Fibroblast of skin of left quadriceps (primary cell): ENCODE results near the gene NPVF.
A peak's percentile ranks its signal among the peaks of the same experiment; 100 is the strongest.

Source experiments
- DNase-seq, 2 experiments: peaks; one replicate each; pipeline ENCODE4 v3.0.0-alpha.2; 2013; ENCODE audit warnings: low read depth in 2 of 2

NPVF gene

DNA sequence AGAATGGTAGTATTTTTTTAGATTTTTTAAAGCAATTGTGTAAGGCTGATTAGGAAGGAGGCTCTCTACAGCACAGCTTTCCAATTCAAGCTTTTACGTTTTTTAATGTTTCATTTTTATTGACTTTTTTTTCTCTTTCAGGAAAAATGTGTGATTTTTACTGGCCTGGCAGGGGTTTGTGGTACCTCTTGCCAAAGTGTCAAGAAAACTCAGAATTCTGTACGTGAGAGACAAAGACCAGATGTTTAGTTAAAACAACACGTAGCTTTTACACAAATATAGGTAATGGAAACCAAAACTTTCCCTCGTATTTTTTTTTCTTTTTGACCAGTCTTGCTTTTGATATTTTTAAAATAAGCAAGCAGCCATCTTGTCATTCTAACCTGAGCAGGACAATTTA, 6.0 kb upstream of the NPVF start:
- DNase-seq: no peak

DNA sequence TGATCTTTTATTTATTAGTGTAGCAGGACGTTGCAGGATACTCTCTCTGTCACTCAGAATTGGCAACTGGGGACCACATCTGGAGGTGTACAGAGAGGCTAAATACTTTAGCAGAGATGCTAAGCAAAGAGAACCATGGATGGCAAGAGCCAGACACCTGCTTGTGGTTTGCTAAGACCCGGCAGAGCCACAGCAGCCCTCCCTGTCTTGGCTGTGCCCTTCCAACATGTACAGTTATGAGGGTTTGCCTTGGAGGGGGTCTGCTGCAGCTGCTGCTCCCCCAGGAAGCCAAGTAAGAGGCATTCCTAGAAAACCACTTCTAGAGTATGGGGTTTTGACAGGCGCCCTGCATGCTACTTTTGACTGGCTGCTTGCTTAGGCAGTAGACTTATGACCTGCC, 5.1 kb downstream of the NPVF start:
- DNase-seq: no peak

DNA sequence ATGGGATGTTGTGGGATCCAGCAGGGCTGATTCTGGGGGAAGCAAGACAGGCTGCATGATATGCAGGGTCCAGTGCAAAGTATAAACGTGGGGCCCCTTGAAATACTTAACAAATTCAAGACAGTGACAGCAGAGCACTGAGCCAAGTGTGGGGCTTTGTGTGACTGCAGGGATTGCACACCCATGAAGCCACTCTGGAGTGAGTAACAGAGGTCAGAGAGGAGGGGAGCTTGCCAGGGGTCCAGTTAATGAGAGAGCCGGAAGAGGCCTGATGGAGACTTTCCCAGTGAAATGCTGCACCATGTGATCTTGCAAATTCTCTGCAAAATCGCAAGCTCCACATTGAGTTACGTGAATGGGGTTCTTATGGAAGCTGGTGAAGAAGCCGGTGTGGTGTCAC, 5.6 kb downstream of the NPVF start:
- no peak for DNase-seq

DNA sequence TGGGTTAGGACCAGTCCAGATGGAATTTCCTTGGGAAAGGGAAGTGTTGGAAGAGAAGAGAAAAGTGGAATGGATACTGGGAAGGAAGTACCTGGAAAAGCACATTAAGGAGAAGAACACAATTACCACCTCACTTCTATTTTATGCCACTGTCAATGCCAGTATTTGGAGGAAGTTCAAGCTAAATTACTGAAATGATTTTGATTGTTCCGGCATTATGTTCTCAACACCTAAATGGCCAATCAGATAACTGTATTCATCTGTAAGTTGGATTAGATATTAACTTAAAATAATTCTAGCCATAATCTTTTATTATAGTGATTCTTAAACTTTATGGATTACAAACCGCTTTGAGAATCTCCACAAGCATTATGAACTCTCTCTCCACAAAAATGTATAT, 7.3 kb downstream of the NPVF start:
- no peak for DNase-seq

DNA sequence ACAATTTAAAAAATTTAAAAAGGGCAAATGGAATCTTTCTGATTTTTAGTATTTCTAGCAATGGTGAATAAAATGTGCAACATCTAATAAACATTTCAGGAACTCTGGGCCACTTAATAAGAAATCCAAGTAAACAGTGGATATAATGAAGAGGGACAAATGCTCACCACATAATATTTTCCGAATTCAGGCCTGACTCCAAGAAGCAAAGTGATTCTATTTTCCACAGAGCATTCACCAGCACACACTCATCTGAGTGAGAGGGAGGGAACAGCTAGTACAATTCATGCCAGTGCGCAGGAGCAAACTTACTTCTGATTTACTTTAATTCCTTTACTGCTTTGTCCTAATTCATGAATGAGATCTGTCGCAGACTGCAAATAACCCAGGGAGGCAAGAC, 10.1 kb downstream of the NPVF start:
- no peak for DNase-seq

DNA sequence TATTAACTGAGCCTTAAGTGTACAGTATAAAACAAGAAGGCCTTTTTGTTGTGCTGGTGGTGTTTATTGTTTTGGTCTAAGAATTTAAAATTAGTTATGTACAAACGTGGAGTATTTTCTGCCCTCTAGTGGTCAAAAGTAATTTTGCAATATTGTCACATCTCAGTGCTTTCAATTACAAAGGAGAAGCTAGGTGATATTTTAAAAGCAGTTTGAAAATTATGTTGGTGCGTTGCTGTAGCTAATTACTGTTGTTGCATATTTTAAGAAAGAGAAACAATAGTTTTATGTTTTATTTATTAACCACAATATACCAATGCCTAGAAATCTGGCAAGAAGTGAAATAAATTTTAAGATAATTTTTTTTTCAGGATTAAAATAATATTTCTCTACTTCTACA, 11.4 kb downstream of the NPVF start:
- peak; percentile 20 for DNase-seq

DNA sequence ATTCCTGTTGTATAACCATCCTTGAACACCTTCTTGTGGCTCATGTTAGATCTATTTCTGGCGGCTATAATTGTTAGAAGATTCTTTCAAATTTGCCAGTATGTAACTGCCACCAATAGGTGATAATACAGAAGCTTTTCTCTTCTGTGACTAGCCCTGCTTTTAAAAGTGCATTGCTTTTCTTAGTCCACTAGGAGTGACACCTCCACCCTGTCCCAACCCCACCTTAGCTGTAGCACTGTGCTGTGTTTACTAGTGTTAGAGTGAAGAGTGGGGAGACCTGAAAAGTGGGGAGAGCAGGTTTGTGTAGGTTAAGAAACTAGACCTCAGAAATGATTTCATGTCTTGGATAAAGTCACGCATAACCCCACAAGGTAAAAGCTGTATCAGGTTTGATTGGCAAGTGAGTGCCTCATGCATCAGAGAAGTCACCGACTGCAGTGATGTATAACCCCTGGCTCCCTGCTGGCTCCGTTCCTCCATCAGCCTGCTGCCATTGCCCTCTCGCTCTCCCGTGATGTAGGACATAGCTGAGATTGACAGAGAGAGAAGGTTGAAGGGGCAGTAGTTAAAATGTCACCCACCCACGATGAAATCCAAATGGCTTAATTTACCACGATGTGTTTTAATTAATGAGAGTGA, 12.5 kb downstream of the NPVF start:
- no peak for DNase-seq

DNA sequence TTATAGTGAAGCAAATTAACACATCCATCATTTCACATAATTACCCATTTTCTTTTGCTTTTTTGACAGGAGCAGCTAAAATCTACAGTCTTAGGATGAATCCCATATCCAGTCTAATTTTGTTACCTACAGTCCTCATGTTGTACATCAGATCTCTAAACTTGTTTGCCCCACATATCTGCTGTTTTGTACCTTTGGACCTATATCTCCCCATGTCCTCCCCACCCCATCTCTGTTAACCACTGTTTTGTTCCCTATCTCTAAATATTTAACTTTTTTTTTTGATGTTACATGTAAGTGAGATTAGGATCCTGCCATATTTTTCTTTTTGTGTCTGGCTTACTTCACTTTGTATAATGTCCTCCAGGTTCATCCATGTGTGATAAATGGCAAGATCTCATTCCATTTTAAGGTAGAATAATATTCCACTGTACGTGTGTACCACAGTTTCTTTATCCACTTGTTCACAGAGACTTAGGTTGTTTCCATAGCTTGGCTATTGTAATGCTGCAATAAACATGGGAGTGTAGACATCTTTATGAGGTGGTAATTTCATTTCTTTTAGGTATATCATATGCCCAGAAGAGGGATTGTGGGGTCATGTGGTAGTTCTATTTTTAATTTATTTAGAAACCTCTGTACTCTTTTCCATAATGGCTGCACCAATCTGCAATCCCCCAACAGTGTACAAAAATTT, 19.6 kb downstream of the NPVF start:
- no peak for DNase-seq

DNA sequence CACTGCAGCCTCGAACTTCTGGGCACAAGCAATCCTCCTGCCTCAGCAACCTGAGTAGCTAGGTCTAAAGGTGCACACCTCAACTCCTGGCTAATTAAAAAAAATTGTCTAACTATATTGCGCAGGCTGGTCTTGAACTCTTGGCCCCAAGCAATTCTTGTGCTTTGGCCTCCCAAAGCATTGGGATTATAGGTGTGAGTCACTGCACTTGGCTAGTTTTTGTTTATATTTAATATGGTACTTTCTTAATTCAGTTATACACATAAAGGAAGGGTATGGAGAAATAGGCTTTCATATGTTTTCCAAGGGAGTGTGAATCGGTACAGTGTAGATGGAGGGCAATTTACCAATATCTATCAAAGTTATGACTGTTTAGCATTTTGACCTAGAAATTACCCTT, 20.4 kb downstream of the NPVF start:
- no peak for DNase-seq

DNA sequence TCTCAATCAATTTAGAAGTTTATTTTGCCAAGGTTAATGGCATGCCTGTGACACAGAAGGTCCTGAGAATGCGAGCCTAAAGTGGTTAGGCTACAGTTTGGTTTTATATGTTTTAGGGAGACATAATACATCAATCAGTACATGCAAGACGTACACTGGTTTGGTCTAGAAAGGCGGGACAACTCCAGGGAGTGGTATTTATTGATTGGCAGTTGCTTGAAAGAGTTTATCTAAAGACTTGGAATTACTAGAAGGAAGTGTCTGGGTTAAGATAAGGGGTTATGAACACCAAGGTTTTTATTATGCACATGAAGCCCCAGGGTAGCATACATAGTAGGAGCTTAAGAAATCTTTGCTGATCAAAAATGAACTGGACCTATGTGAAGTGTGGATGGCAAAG, 21.5 kb downstream of the NPVF start:
- no peak for DNase-seq

DNA sequence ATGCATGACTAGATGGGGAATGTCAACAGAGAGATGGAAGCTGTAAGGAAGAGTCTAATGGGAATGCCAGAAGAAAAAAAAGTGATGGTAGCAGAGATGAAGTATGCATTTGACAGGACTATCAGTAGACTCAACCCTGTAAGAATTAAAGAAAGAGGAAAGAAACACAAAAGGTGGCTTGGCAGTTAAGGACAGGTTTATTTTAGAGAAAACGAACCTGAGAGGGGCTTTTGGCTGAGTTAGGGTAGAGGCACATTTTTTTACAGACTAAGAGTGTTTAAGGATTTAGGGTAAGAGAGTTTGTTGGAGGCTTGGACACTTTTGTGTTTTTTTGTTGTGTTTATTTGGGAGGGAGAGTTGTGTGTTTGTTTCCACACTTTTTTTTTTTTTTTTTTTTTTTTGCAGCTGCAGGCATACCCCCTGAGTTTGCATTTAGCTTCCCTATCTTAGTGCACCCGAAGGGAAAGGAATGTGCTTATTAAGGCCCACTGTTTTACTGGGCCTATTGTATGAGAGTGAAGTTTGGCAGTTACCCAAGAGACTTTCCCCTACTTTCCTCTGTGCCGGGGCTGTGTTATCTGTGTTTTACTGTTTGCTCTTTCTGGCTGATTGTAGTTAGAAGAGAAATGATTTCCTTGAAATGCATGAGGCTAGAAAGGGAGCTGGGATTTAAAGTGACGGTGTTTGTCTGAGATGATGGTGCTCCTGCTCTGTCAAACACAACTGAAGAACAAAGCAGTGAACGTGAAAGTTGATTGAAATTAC, 32.0 kb downstream of the NPVF start:
- no peak for DNase-seq

DNA sequence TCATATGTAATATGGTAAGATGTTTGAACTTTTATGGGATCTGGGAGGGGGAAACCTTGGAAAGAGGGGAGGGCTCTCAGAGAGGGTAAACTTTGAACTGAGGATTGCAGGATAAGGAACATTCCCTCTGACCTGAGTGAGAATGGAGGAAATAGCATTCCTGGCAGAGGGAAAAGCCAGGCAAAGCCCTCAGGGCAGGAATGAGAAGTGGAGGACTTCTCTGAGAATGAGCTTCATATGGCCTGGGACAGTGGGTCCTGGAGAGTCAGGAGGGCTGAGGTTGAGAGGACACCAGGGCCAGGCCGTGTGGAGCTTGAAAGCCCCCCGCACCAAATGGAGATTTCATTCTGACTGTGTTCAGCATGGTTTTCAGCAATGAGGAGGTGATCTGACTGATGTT, 34.2 kb downstream of the NPVF start:
- no peak for DNase-seq

DNA sequence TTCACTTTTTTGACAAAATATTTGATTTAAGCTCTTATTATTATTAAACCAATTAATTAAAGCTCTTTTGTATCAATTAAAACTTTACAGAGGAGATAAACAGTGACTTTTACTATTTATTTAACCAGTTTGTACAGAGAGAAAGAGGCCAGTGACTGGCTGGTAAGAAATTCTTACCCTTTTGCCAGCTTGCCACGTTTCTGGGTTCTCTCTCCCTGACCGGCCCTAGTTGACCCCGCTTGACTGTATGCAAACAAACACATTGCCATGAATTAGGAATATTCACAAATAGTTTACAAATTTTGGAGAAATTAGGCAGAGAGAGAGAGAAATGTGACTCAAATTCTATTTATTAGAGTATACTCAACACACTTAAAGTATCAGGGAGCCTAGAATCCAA, 36.2 kb downstream of the NPVF start:
- DNase-seq: no peak

DNA sequence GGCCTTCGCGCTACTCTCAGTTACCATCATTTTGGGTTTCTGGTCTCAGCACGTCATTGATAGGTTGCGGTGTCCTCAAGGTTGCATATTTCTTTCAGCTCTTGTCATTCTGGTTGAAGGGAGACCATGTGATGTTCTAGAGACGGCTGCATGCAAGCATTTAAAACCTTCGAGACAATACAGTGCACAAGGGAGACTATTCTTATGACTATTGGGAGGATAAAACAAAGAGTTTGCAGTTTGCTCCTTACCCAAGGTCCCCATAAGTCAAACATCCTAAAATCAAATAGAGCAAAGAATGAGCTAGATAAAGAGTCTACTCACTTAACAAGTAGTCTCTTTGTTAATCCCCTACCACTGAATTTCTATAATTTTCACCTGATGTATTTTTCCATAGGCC, 39.1 kb downstream of the NPVF start:
- no peak for DNase-seq

DNA sequence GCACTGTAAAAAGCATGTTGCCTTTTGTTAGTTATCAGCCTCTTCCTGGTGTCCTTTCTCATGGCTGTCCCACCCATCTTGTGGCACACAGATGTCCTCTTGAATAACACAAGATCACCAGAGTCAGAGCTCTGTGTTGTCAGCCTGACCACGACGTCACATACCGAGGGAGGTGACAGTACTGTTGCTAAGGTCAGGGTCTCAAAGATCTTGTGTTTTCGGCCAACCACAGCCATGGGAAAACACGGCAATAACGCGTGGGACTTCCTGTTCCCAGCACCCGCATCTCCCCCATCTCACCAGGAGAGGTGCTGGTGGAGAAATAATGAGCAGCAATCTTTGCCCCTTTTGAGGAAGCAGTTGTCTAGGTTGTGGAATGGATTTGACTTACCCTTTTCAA, 40.4 kb downstream of the NPVF start:
- no peak for DNase-seq

DNA sequence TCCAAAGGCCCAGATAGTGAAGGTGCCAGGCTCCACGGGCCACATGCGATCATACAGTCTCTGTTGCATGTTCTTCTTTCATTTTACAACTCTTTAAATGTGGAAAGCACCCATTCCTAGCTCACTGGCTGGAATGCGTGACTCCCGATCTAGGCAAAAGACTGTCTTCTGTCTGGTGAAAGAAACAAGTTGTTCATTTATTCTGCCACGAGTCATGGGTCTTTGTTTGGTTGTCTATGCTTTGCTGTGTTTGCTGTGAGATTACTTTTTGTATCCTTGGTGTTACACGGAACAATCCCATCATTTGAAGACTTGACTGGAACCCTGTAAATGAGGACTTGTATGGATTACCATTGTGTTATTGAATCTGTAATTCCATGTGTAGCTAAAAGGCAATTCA, 41.9 kb downstream of the NPVF start:
- DNase-seq: no peak

DNA sequence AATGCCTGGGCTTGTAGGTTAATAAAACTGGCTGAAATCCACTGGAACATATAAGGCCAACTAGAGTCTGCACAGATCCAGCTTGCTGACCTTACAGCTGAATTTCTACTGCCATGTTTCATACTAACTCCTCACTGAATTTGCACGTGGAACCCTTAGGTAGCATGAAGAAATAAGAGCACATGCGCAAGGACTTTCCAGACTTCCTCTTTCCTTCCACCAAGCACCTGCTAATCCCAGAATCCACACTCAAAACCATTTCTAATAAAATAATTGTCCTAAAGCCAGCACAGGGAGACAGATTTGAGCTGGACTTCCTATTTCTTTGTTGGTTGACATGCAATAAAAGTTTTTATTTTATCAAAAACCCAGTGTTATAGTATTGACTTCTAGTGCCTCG, 46.8 kb downstream of the NPVF start:
- no peak for DNase-seq

DNA sequence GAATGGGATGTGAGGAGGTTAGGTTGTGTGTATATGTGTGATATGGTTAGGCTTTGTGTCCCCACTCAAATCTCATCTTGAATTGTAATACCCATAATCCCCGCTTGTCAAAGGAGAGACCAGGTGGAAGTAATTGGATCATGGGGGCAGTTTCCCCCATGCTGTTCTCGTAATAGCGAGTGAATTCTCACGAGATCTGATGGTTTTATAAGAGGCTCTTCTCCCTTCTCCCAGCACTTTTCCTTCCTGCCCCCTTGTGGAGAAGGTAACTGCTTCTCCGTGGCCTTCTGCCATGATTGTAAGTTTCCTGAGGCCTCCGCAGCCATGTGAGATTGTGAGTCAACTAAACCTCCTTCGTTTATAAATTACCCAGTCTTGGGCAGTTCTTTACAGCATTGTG, 47.3 kb downstream of the NPVF start:
- no peak for DNase-seq

DNA sequence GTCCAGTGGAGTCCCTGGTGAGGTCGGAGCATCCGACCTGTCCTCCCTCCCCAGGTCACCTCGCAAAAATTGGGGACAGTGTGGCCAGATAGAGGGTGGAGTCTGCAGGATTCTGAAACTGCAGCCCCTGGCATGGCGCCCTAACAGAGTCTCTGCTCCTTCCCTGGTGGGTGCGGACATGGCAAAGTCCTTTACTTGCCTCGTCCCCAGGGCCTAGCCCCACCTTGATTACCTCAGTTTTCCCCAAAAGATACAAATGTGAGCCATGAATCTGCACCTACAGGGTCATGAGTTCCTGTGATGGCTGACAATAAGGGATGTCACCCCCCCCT, 47.7 kb downstream of the NPVF start:
- no peak for DNase-seq

DNA sequence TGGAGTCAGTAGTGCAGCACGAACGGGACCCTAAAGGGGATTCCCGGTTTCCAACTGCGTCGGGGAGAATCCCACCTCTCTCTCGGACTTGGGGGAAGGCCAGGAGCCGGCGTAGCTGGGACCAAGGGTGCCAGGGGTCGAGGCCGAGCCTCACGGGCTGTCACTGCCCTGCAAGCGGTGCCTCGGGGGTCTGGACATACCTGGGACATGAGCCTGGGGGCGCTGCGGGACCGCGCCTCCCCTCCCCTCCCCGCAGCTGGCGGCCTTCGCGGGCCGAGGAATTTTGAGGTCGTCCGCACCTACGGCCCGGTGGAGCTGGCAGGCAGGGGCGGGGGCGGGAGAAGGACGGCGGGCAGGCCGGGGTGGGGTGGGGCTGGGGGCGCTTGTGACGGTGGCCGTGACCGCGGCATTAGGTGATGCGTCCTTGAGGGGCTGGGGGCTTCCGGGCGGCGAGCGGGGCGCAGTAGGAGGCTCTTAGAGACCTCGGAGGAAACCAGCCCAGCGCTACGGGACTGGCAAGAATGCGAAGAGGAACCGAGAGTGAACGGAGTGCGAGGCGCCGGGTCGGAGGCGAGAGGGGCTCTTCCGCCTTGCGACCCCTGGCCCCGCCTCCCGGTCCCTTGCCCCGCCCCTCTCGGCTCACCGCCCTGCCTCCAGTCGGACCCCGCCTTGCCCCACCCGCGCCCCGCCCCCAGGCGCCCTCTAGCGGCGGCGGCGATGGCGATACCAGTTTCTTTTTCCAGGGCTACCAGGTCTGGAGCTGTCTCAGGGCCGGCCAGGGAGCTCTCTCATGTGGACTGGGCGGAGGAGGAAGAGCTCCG, 48.3 kb downstream of the NPVF start:
- peak; percentile 64 to 69 for DNase-seq

DNA sequence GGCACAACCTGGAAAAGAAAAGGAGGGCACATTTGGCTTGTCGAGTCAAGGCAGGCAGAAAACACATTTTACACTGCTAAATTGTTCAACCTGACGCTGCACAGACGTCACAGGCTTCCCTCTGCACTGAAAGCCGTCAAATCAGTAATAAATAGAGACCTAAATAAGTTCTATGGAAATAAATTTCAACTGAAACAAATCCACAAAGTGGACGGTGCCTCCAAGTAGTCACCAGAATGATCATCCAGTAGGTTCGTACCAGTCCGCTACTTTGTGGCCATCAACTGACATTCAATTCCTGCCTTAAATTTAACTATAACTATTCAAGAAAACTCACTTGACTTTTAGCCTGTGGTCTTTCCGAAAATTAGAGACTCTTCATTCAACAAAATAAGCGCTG, 49.0 kb downstream of the NPVF start:
- no peak for DNase-seq
